ENCODE results near the gene PRSS53.
A peak's percentile ranks its signal among the peaks of the same experiment; 100 is the strongest.
"Not testable (repeated sequence)": the region's sequence is repeated elsewhere in the genome, so short reads cannot be mapped to it uniquely, and the experiment has no call there.

Gene PRSS53

GRCh38 chr16:31117384-31118222, 28.9 kb upstream of the PRSS53 start, which contains the start of gene KAT8:
TSS of gene KAT8 (plus strand) at chr16:31117664. CDS start at chr16:31117682, 18 bp downstream.
- DNase-seq = peak; percentile 99

DNA sequence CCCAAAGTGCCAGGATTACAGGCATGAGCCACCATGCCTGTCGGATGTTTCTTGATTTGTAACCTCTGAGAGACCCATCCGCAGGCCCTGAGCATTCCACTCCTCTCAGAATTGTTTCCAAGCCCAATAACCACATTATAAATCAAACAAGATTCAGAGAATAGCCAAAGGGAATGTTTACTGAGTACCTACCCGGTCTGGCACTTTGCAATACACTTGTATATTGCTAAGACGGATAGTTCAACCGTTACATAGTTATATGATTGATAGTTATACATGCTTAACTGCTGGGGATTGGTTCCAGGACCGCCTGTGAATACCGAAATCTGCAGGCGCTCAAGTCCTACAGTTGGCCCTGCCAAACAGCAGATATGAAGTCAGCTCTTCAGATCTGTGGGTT, 25.7 kb upstream of the PRSS53 start:
- DNase-seq = no peak

- no peak for DNase-seq
Measured at GRCh38 chr16:31113121-31114120, 24.7 kb upstream of the PRSS53 start.

GRCh38 chr16:31112711-31113110, 24.0 kb upstream of the PRSS53 start:
- no peak for DNase-seq

- no peak for DNase-seq
Measured at GRCh38 chr16:31111881-31112466, 23.2 kb upstream of the PRSS53 start.

GRCh38 chr16:31110106-31111034, 21.6 kb upstream of the PRSS53 start:
- DNase-seq = no peak

GRCh38 chr16:31109622-31110021, 20.9 kb upstream of the PRSS53 start:
- no peak for DNase-seq

GRCh38 chr16:31108794-31109558, 20.2 kb upstream of the PRSS53 start:
- DNase-seq = no peak

GRCh38 chr16:31108035-31108793, 19.5 kb upstream of the PRSS53 start, which contains the start of gene BCKDK:
TSS of gene BCKDK (plus strand) at chr16:31108386. CDS start at chr16:31109224, 838 bp downstream.
- DNase-seq = peak; percentile 36

GRCh38 chr16:31107465-31107867, 18.7 kb upstream of the PRSS53 start:
- DNase-seq = no peak

GRCh38 chr16:31106509-31107464, 18.0 kb upstream of the PRSS53 start:
- DNase-seq = no peak

- DNase-seq = no peak
Measured at GRCh38 chr16:31105677-31106213, 17.0 kb upstream of the PRSS53 start.

GRCh38 chr16:31100876-31101641, 12.3 kb upstream of the PRSS53 start:
- DNase-seq = not testable (repeated sequence)

DNA sequence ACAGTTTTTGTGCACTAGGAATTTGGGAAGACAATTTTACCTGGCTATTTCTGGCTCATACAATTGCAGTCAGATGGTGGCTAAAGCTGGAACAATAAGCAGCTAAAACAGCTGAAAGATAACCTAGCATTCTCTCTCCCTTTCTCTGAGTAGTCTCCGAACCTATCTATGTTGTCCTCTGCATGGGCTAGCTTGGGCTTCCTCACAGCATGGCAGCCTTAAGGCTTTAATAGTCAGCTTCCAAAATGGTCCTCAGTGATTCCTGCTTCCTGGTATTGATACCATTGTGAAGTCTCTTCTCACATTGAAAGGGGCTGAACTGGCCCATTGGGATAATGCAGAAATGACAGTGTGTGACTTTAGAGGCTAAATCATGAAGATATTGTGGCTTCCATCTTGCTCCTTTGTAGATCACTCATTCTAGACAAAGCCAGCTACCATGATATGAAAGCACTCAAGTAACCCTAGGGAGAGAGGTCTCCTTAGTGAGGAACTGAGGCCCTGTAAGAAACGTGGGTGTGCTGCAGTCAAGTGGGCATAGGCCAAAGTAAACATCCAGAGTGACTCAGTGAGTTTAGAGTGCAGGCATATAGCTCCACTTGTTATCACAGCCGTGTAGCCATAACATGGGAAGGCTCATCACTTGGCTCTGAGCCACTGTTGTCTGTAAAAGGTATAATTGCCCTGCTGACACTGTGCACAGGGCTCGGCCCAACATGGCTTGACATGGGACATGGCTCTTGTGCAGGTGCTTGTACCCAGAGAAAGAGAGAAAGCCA, 11.3 kb upstream of the PRSS53 start:
- no peak for DNase-seq

GRCh38 chr16:31094424-31095120, 5.8 kb upstream of the PRSS53 start, which contains the start of gene VKORC1:
TSS of gene VKORC1 (minus strand) at chr16:31094797. CDS start at chr16:31094729, 68 bp downstream.
- peak; percentile 98 for DNase-seq

DNA sequence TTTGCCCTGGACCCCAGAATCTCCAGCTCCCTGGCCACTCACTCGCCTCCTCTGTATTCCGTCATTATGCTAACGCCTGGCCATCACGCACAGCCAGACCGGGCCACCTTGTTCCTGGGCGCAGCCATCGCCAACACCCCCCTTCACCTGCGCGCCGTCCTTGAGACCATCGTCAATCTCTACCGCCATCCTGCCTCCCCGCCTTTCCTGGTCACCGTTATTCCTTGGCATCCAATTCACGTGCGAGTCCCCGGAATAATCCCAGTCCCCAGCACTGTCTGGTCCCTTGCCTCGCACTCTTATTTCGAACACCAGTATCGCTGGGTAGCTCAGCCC, 5.3 kb upstream of the PRSS53 start:
- DNase-seq = no peak

Data from COR-L47 (cell line).